Measurements from ENCODE around the gene MAB21L2.

Gene MAB21L2

GRCh38 chr4:150577796-150578195 lies 4.2 kb upstream of the MAB21L2 start:
- DNase-seq, result no peak

- no peak for DNase-seq
Measured at GRCh38 chr4:150578745-150579501, 3.0 kb upstream of the MAB21L2 start.

- no peak for DNase-seq
Measured at GRCh38 chr4:150579551-150580234, 2.3 kb upstream of the MAB21L2 start.

- no peak for DNase-seq
Measured at GRCh38 chr4:150580306-150580705, 1.6 kb upstream of the MAB21L2 start.

- DNase-seq, result no peak
Measured at GRCh38 chr4:150581056-150581605, 820 bp upstream of the MAB21L2 start.

- no peak for DNase-seq
Measured at GRCh38 chr4:150581641-150582051, 305 bp upstream of the MAB21L2 start.

GRCh38 chr4:150582873-150583286 lies 929 bp downstream of the MAB21L2 start:
- no peak for DNase-seq

- no peak for DNase-seq
Measured at GRCh38 chr4:150583287-150584110, 1.5 kb downstream of the MAB21L2 start.

- DNase-seq, result no peak
Measured at GRCh38 chr4:150584111-150584915, 2.4 kb downstream of the MAB21L2 start.

GRCh38 chr4:150585611-150586010 lies 3.7 kb downstream of the MAB21L2 start:
- DNase-seq, result no peak

- DNase-seq, result no peak
Measured at GRCh38 chr4:150586162-150586810, 4.3 kb downstream of the MAB21L2 start.

GRCh38 chr4:150588316-150588715 lies 6.4 kb downstream of the MAB21L2 start:
- no peak for DNase-seq

GRCh38 chr4:150589157-150589556 lies 7.2 kb downstream of the MAB21L2 start:
- DNase-seq, result no peak

- DNase-seq, result no peak
Measured at GRCh38 chr4:150590631-150591030, 8.7 kb downstream of the MAB21L2 start.

GRCh38 chr4:150591406-150591805 lies 9.5 kb downstream of the MAB21L2 start:
- no peak for DNase-seq

- DNase-seq, result no peak
Measured at GRCh38 chr4:150591904-150592303, 10.0 kb downstream of the MAB21L2 start.

GRCh38 chr4:150593996-150594395 lies 12.0 kb downstream of the MAB21L2 start:
- DNase-seq, result no peak

- no peak for DNase-seq
Measured at GRCh38 chr4:150598909-150599308, 17.0 kb downstream of the MAB21L2 start.

GRCh38 chr4:150599547-150599946 lies 17.6 kb downstream of the MAB21L2 start:
- DNase-seq, result no peak

- no peak for DNase-seq
Measured at GRCh38 chr4:150600812-150601445, 19.0 kb downstream of the MAB21L2 start.

- no peak for DNase-seq
Measured at GRCh38 chr4:150609131-150609530, 27.2 kb downstream of the MAB21L2 start.

Measured in stimulated activated CD8-positive, alpha-beta memory T cell treated with anti-CD3 and anti-CD28 coated beads, Interleukin-4, amount 100 ng/mL, for 48 hours (primary cell).